ES-I3 (cell line): ENCODE data around the gene C11orf68.
A peak's percentile ranks its signal among the peaks of the same experiment; 100 is the strongest.

Experiments
- H3K36me3 ChIP-seq: 2 replicates; pipeline ENCODE4 v1.6.1; 2013; ENCODE audit warnings: mild to moderate bottlenecking, low read length, control low read depth, moderate library complexity; ENCODE audit not compliant: insufficient read depth
- H3K4me1 ChIP-seq: 2 replicates; pipeline ENCODE4 v1.6.1; 2013; ENCODE audit warnings: mild to moderate bottlenecking, control low read depth, low read length; ENCODE audit not compliant: insufficient read depth
- H3K9ac ChIP-seq: 2 replicates; pipeline ENCODE4 v1.6.1; 2013; ENCODE audit warnings: low read depth, mild to moderate bottlenecking, low read length, moderate library complexity
- H3K9me3 ChIP-seq: 2 replicates; pipeline ENCODE4 v1.6.1; 2013; ENCODE audit warnings: mild to moderate bottlenecking, low read length, moderate library complexity; ENCODE audit not compliant: control insufficient read depth, insufficient read depth

C11orf68 gene

GRCh38 chr11:65928667-65929066, 9.8 kb upstream of the C11orf68 start:
- Histone ChIP-seq H3K4me1 (peaks cover 9% of the 10 kb centered on the region; the same call in 1 of the 2 replicates), H3K9me3 (no peaks in the 10 kb centered on the region), H3K36me3 (no peaks in the 10 kb centered on the region), H3K9ac (no peak overlapping the region)

- Histone ChIP-seq H3K9me3 (no peaks in the 10 kb centered on the region), H3K9ac (no peak overlapping the region), H3K4me1 (peaks cover 9% of the 10 kb centered on the region; the same call in 1 of the 2 replicates), H3K36me3 (no peaks in the 10 kb centered on the region)
Observed at GRCh38 chr11:65927904-65928397, 9.1 kb upstream of the C11orf68 start.

- no peaks in the 10 kb centered on the region; the same call in 1 of the 2 replicates for H3K4me1 ChIP-seq
Observed at GRCh38 chr11:65925397-65925796, 6.5 kb upstream of the C11orf68 start.

GRCh38 chr11:65922565-65922964, 3.7 kb upstream of the C11orf68 start:
- Histone ChIP-seq H3K36me3 (no peaks in the 10 kb centered on the region; the same call in 1 of the 2 replicates), H3K9ac (no peak overlapping the region), H3K9me3 (no peaks in the 10 kb centered on the region), H3K4me1 (no peaks in the 10 kb centered on the region; the same call in 1 of the 2 replicates)

More at GRCh38 chr11:65925397-65925796, 6.5 kb upstream of the C11orf68 start:
- no peaks in the 10 kb centered on the region; the same call in 1 of the 2 replicates for H3K36me3 ChIP-seq
- no peak overlapping the region for H3K9ac ChIP-seq
- no peaks in the 10 kb centered on the region for H3K9me3 ChIP-seq

GRCh38 chr11:65921876-65922275, 3.0 kb upstream of the C11orf68 start:
- H3K4me1 ChIP-seq, result peaks cover under 1% of the 10 kb centered on the region; the same call in 1 of the 2 replicates
- H3K9ac ChIP-seq, result no peak overlapping the region
- H3K9me3 ChIP-seq, result no peaks in the 10 kb centered on the region
- H3K36me3 ChIP-seq, result no peaks in the 10 kb centered on the region; the same call in 1 of the 2 replicates

GRCh38 chr11:65921033-65921555, 2.2 kb upstream of the C11orf68 start:
- no peaks in the 10 kb centered on the region; the same call in 1 of the 2 replicates for H3K36me3 ChIP-seq
- peaks cover 8% of the 10 kb centered on the region; the same call in 1 of the 2 replicates for H3K4me1 ChIP-seq
- no peak overlapping the region for H3K9ac ChIP-seq
- H3K9me3 ChIP-seq, result no peaks in the 10 kb centered on the region

- no peaks in the 10 kb centered on the region; the same call in 1 of the 2 replicates for H3K36me3 ChIP-seq
Observed at GRCh38 chr11:65920372-65920802, 1.5 kb upstream of the C11orf68 start.

GRCh38 chr11:65919573-65920371, 910 bp upstream of the C11orf68 start:
- Histone ChIP-seq H3K9me3 (no peaks in the 10 kb centered on the region), H3K4me1 (peaks cover 11% of the 10 kb centered on the region; the same call in 1 of the 2 replicates), H3K36me3 (no peaks in the 10 kb centered on the region; the same call in 1 of the 2 replicates), H3K9ac (peak overlapping the region; percentile 68)

More at GRCh38 chr11:65920372-65920802, 1.5 kb upstream of the C11orf68 start:
- H3K9me3 ChIP-seq, result no peaks in the 10 kb centered on the region
- H3K4me1 ChIP-seq, result peaks cover 11% of the 10 kb centered on the region; the same call in 1 of the 2 replicates
- peak overlapping the region; percentile 68; the same call in 1 of the 2 replicates for H3K9ac ChIP-seq

- H3K36me3 ChIP-seq, result no peaks in the 10 kb centered on the region; the same call in 1 of the 2 replicates
- H3K4me1 ChIP-seq, result peaks cover 11% of the 10 kb centered on the region; the same call in 1 of the 2 replicates
- H3K9ac ChIP-seq, result peak within 1 kb of the TSS; percentile 95
- no peaks in the 10 kb centered on the region for H3K9me3 ChIP-seq
Observed at GRCh38 chr11:65919141-65919572, 295 bp upstream of the C11orf68 start, which contains the start of gene DRAP1. Gene DRAP1 (plus strand): TSS chr11:65919426. CDS start chr11:65919502, 76 bp downstream.

GRCh38 chr11:65917434-65918210, 1.2 kb downstream of the C11orf68 start:
- Histone ChIP-seq H3K9me3 (no peaks in the 10 kb centered on the region), H3K9ac (peak overlapping the region; percentile 95; the same call in 1 of the 2 replicates), H3K36me3 (no peaks in the 10 kb centered on the region; the same call in 1 of the 2 replicates), H3K4me1 (peaks cover 19% of the 10 kb centered on the region; the same call in 1 of the 2 replicates)

- no peaks in the 10 kb centered on the region; the same call in 1 of the 2 replicates for H3K36me3 ChIP-seq
- no peak overlapping the region for H3K9ac ChIP-seq
- H3K9me3 ChIP-seq, result no peaks in the 10 kb centered on the region
- H3K4me1 ChIP-seq, result peaks cover 23% of the 10 kb centered on the region; the same call in 1 of the 2 replicates
Observed at GRCh38 chr11:65917077-65917433, 1.8 kb downstream of the C11orf68 start.

GRCh38 chr11:65916391-65916790, 2.5 kb downstream of the C11orf68 start:
- no peaks in the 10 kb centered on the region for H3K36me3 ChIP-seq
- H3K9me3 ChIP-seq, result no peaks in the 10 kb centered on the region
- peak overlapping the region; percentile 40 for H3K9ac ChIP-seq
- H3K4me1 ChIP-seq, result peaks cover 27% of the 10 kb centered on the region; the same call in 1 of the 2 replicates

GRCh38 chr11:65915821-65916251, 3.0 kb downstream of the C11orf68 start:
- Histone ChIP-seq H3K36me3 (no peaks in the 10 kb centered on the region), H3K9me3 (no peaks in the 10 kb centered on the region), H3K9ac (peak overlapping the region; percentile 40), H3K4me1 (peaks cover 27% of the 10 kb centered on the region; the same call in 1 of the 2 replicates)
